Muscle of leg (tissue), 11 donors: ENCODE measurements around the gene USP6NL. TPM values are rescaled to one million over a fixed set of nuclear protein-coding genes. Genes with fewer than 3 reads are reported as not detected.
A peak's percentile ranks its signal among the peaks of the same experiment; 100 is the strongest.

ENCODE experiments used
- DNase-seq: peaks from one replicate; pipeline ENCODE4 v3.0.0; 2013
- H3K27ac ChIP-seq: one replicate; pipeline ENCODE4 v1.5.1; 2013; ENCODE audit warnings: mild to moderate bottlenecking, low read length, control low read depth
- H3K27me3 ChIP-seq: one replicate; pipeline ENCODE4 v1.6.1; 2013; ENCODE audit warnings: low read length; ENCODE audit not compliant: control insufficient read depth, insufficient read depth
- H3K36me3 ChIP-seq: one replicate; pipeline ENCODE4 v1.6.1; 2013; ENCODE audit warnings: low read length; ENCODE audit not compliant: control insufficient read depth, insufficient read depth
- H3K4me1 ChIP-seq: one replicate; pipeline ENCODE4 v1.6.1; 2013; ENCODE audit warnings: low read length; ENCODE audit not compliant: control insufficient read depth, insufficient read depth
- H3K4me3 ChIP-seq: one replicate; pipeline ENCODE4 v1.5.1; 2013; ENCODE audit warnings: low read length, control low read depth
- H3K9me3 ChIP-seq: replicated peaks from 2 replicates; pipeline ENCODE4 v1.6.1; 2013; ENCODE audit warnings: low read depth, low read length; ENCODE audit not compliant: control insufficient read depth
- WGBS: methylation state at CpG from one replicate; pipeline ENCODE4 v1.1.5; 2013; ENCODE audit warnings: missing lambda C conversion rate; ENCODE audit not compliant: insufficient coverage; 5-methylcytosine and 5-hydroxymethylcytosine counted together
- polyA plus RNA-seq, 8 donors: library from polyadenylated mRNA; unstranded; fragments of 120-200 nt; gene quantifications; one replicate each; pipeline versions ENCODE4 v1.2.1 to v1.2.3, GENCODE V29; 2013; ENCODE audit warnings: inconsistent platforms in 1 of 8, low replicate concordance in 1 of 8; ENCODE audit not compliant: insufficient read length in 8 of 8, insufficient read depth in 1 of 8
- total RNA-seq: library from RNA; stranded (reverse); fragments of 120-200 nt; gene quantifications from one replicate; pipeline ENCODE4 v1.2.4, GENCODE V29; 2013

The USP6NL gene
- total and polyA plus RNA-seq, 9 donors: 7.3 to 12.0 (median 8.7) TPM

- Histone ChIP-seq H3K36me3 (no peaks in the 10 kb centered on the region), H3K4me3 (no peak overlapping the region), H3K27ac (no peak overlapping the region), H3K9me3 (no peaks in the 10 kb centered on the region), H3K4me1 (no peaks in the 10 kb centered on the region), H3K27me3 (no peaks in the 10 kb centered on the region)
- 96% methylated on average over 3 of the region's 4 CpGs for WGBS
- DNase-seq: no peak
These were observed 84.4 kb downstream of the USP6NL start for GRCh38 chr10:11527068-11527467.

GRCh38 chr10:11525503-11525902 is 85.9 kb downstream of the USP6NL start:
- Histone ChIP-seq H3K27ac (no peak overlapping the region), H3K9me3 (no peaks in the 10 kb centered on the region), H3K4me3 (no peak overlapping the region), H3K4me1 (no peaks in the 10 kb centered on the region), H3K27me3 (no peaks in the 10 kb centered on the region), H3K36me3 (no peaks in the 10 kb centered on the region)
- DNase-seq: peak; percentile 86
- 41% methylated on average over 4 of the region's 6 CpGs for WGBS

- Histone ChIP-seq H3K9me3 (no peaks in the 10 kb centered on the region), H3K4me3 (no peak overlapping the region), H3K36me3 (no peaks in the 10 kb centered on the region), H3K27ac (no peak overlapping the region), H3K4me1 (no peaks in the 10 kb centered on the region), H3K27me3 (no peaks in the 10 kb centered on the region)
- 73% methylated on average over 3 of the region's 4 CpGs for WGBS
- DNase-seq: peak; percentile 60
These were observed 88.6 kb downstream of the USP6NL start for GRCh38 chr10:11522821-11523245.

DNA sequence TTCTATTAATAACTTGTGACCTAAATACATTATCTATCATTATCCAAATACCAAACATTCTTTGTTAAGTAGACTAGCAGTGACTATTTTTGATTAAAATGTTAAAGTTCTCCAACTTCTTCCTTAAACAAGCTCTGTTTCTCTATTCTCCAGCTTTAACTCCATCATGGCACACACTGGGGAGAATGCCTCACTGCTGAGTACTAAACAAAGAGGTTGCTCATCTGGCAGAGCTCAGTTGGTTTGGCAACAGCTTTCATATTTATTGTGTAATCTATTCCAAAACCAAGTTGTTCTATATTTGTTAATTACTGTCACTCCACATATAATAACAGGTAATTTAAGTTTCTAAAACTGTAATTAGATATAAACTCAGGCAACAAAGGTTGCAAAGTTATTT is 89.6 kb downstream of the USP6NL start:
- no peaks in the 10 kb centered on the region for H3K9me3 ChIP-seq
- no peak overlapping the region for H3K27ac ChIP-seq
- DNase-seq: no peak
- H3K36me3 ChIP-seq: no peaks in the 10 kb centered on the region
- no peak overlapping the region for H3K4me3 ChIP-seq
- H3K27me3 ChIP-seq: no peaks in the 10 kb centered on the region
- H3K4me1 ChIP-seq: no peaks in the 10 kb centered on the region

DNA sequence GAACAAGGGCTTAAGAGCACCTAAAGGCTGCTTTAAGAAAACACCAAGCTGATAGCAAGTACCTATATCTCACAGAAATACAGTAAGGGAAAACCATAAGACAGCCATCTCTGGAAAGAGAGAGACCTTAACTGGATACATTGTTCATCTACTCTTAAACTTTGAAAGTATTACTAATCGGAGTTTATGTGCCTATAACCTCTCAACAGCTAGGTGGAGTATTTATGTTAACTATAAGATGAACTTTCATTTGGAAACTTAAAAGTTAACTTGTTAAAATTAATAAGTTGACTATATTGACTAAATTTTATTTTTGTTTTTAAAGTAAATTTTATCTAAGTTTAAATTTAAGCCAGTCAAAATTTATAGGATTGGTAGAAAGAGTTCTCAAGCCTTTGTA is 90.6 kb downstream of the USP6NL start:
- Histone ChIP-seq H3K4me3 (no peak overlapping the region), H3K4me1 (no peaks in the 10 kb centered on the region), H3K36me3 (no peaks in the 10 kb centered on the region), H3K9me3 (no peaks in the 10 kb centered on the region), H3K27me3 (no peaks in the 10 kb centered on the region), H3K27ac (no peak overlapping the region)
- no CpG with 5 or more reads among the region's 1 CpG for WGBS
- DNase-seq: no peak

GRCh38 chr10:11517150-11517549 is 94.3 kb downstream of the USP6NL start:
- Histone ChIP-seq H3K9me3 (no peaks in the 10 kb centered on the region), H3K4me3 (no peak overlapping the region), H3K4me1 (no peaks in the 10 kb centered on the region), H3K27ac (no peak overlapping the region), H3K36me3 (no peaks in the 10 kb centered on the region), H3K27me3 (no peaks in the 10 kb centered on the region)
- DNase-seq: no peak
- WGBS: 100% methylated on average over 1 of the region's 1 CpG

GRCh38 chr10:11516431-11516746 is 95.1 kb downstream of the USP6NL start:
- DNase-seq: no peak
- Histone ChIP-seq H3K36me3 (no peaks in the 10 kb centered on the region), H3K9me3 (no peaks in the 10 kb centered on the region), H3K4me1 (no peaks in the 10 kb centered on the region), H3K27ac (no peak overlapping the region), H3K27me3 (no peaks in the 10 kb centered on the region), H3K4me3 (no peak overlapping the region)
- no CpG with 5 or more reads among the region's 2 CpGs for WGBS

DNA sequence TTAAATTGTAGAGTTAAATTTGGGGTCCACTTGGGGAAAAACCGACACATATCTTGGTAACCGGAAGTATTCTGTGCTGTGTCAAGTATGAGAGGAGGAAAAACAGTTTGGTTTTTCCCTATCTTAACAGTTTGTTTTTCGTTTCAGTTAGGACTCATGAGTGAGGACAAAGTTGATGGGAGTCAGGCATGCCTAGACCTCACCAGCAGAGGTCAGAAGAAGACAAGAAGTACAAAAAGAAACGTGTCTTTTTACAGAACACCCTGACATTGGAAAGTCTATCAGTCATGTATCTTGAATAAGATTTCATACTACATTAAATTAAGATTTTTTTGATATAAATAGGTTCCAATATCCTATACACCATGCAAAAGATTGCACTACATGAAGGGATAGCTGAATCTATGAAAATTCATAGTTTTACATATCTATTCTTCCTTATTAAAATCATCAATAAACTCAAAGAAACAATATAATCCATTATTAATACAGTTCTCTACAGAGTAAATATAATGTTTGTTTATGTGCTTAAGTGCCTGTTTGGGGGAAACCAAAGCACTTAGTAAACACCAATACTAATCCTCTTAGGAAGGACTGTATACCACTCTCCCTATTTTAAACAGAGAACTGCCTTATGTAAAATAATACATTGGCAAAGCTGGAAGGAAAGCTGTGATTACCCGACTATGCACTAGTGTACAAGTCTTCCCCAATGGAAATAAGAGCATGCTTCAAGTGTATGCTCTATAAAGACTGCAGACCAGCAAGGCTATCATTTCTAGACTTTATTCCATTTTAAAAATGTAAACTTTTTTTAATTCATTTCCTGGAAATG is 95.6 kb downstream of the USP6NL start:
- no CpG with 5 or more reads among the region's 5 CpGs for WGBS
- H3K27ac ChIP-seq: no peak overlapping the region

GRCh38 chr10:11513727-11514126 is 97.7 kb downstream of the USP6NL start:
- Histone ChIP-seq H3K4me3 (no peak overlapping the region), H3K9me3 (no peaks in the 10 kb centered on the region), H3K27me3 (no peaks in the 10 kb centered on the region), H3K27ac (no peak overlapping the region), H3K4me1 (no peaks in the 10 kb centered on the region), H3K36me3 (no peaks in the 10 kb centered on the region)
- WGBS: 80% methylated on average over 2 of the region's 4 CpGs
- DNase-seq: no peak

More for the DNA sequence above, 95.6 kb downstream of the USP6NL start:
- Histone ChIP-seq H3K9me3 (no peaks in the 10 kb centered on the region), H3K27me3 (no peaks in the 10 kb centered on the region), H3K4me1 (no peaks in the 10 kb centered on the region), H3K36me3 (no peaks in the 10 kb centered on the region), H3K4me3 (no peak overlapping the region)
- DNase-seq: peak; percentile 80

- H3K27me3 ChIP-seq: no peaks in the 10 kb centered on the region
- DNase-seq: no peak
- H3K9me3 ChIP-seq: no peaks in the 10 kb centered on the region
- WGBS: 81% methylated on average over 2 of the region's 3 CpGs
- no peaks in the 10 kb centered on the region for H3K36me3 ChIP-seq
- no peak overlapping the region for H3K27ac ChIP-seq
- no peaks in the 10 kb centered on the region for H3K4me1 ChIP-seq
- H3K4me3 ChIP-seq: no peak overlapping the region
These were observed 98.9 kb downstream of the USP6NL start for GRCh38 chr10:11512596-11512995.

DNA sequence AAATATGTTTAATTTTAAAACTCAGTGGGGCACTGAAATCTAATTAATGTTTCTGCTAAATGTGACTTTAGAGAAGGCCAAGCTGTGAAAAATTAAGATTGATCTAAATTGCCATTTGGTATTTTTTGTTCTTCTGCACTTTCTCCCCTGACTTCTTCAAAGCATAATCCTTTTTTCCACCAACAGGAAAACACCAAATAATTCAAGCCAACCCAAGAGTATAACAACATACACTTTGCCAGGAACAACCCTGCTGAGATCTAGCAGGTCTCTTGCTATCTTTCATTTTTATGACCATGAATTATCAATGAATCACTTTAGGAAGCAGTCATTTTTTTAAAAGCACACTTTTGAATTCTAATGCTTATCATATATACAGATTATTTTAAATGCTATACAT is 100.1 kb downstream of the USP6NL start:
- Histone ChIP-seq H3K4me3 (no peak overlapping the region), H3K9me3 (no peaks in the 10 kb centered on the region), H3K27ac (no peak overlapping the region), H3K27me3 (no peaks in the 10 kb centered on the region), H3K4me1 (no peaks in the 10 kb centered on the region), H3K36me3 (no peaks in the 10 kb centered on the region)
- DNase-seq: no peak
